Endothelial cell of umbilical vein (primary cell): ENCODE results near the gene CFAP45. TPM values are rescaled to one million over a fixed set of nuclear protein-coding genes. Genes with fewer than 3 reads are reported as not detected.
A peak's percentile ranks its signal among the peaks of the same experiment; 100 is the strongest.

Experiments used
- BruUV-seq: library from RNA; stranded (reverse); fragments of 400-500 nt; replicated peaks from 2 replicates; lab custom pipeline; 2021; lab: Mats Ljungman, UMichigan
- CTCF ChIA-PET: fragments of 300-600, 350-600 bp; sonication (Branson Sonifier 250); formaldehyde crosslinking; loops from one replicate; lab custom pipeline; 2021; ENCODE audit warnings: antibody characterized with exemption, inconsistent platforms; lab: Charles Lee
- POLR2A ChIA-PET: fragments of 300-600, 350-600 bp; sonication (Branson Sonifier 250); formaldehyde crosslinking; loops from one replicate; lab custom pipeline; 2021; ENCODE audit warnings: antibody characterized with exemption, inconsistent platforms; lab: Charles Lee
- DNase-seq: peaks from one replicate; pipeline ENCODE4 v3.0.0-alpha.2; 2011; ENCODE audit warnings: low read depth, low spot score
- FAIRE-seq: peaks from 2 replicates; lab custom pipeline; 2011; peaks lifted over from hg19 to GRCh38; lab: Jason Lieb, UNC
- H2AFZ ChIP-seq: 2 replicates; pipeline ENCODE4 v1.6.0; 2012; ENCODE audit warnings: low read depth, low read length, control low read depth, inconsistent platforms
- H3K27ac ChIP-seq: 2 replicates; pipeline ENCODE4 v1.5.1; 2011; ENCODE audit warnings: low read depth, mild to moderate bottlenecking, control low read depth, low read length, moderate library complexity; ENCODE audit not compliant: insufficient read depth
- H3K27me3 ChIP-seq, 2 experiments: 2 replicates each; pipeline versions ENCODE4 v1.6.0 to v1.6.1; 2011; ENCODE audit warnings: low read length in 2 of 2, mixed read lengths in 1 of 2; ENCODE audit not compliant: control insufficient read depth in 2 of 2, insufficient read depth in 2 of 2
- H3K36me3 ChIP-seq, 2 experiments: 2 replicates in 1 of 2; 3 replicates in 1 of 2; pipeline ENCODE4 v1.5.1; 2011; ENCODE audit warnings: low read length in 2 of 2, mild to moderate bottlenecking in 1 of 2, moderate library complexity in 1 of 2; ENCODE audit not compliant: control insufficient read depth in 2 of 2, insufficient read depth in 2 of 2; ENCODE audit errors: extremely low read depth in 1 of 2
- H3K4me1 ChIP-seq: 3 replicates; pipeline ENCODE4 v1.5.1; 2011; ENCODE audit warnings: mild to moderate bottlenecking, low read length; ENCODE audit not compliant: control insufficient read depth, insufficient read depth; ENCODE audit errors: extremely low read depth
- H3K4me2 ChIP-seq: 2 replicates; pipeline ENCODE4 v1.6.1; 2011; ENCODE audit warnings: low read length, control low read depth, mixed read lengths; ENCODE audit not compliant: insufficient read depth
- H3K4me3 ChIP-seq, 3 experiments: fragments of 200-600 bp in 1 of 3; sonication (generic), shearing (Covaris generic) in 1 of 3; replicated peaks in 1 of 3; 2 replicates each; pipeline ENCODE4 v1.5.1; 2011 to 2016; ENCODE audit warnings: control low read depth in 3 of 3, low read length in 3 of 3, mild to moderate bottlenecking in 2 of 3, inconsistent platforms in 1 of 3, low read depth in 1 of 3, moderate library complexity in 1 of 3; ENCODE audit not compliant: insufficient read depth in 1 of 3
- H3K79me2 ChIP-seq: 2 replicates; pipeline ENCODE4 v1.6.0; 2012; ENCODE audit warnings: low read length, inconsistent platforms; ENCODE audit not compliant: control insufficient read depth, insufficient read depth
- H3K9ac ChIP-seq: replicated peaks from 2 replicates; pipeline ENCODE3; 2011; ENCODE audit warnings: low read length, control low read depth; ENCODE audit not compliant: insufficient read depth; ENCODE audit errors: extremely low read depth
- H3K9me1 ChIP-seq: replicated peaks from 3 replicates; pipeline ENCODE4 v1.6.0; 2011; ENCODE audit warnings: mild to moderate bottlenecking, low read length; ENCODE audit not compliant: control insufficient read depth, insufficient read depth; ENCODE audit errors: extremely low read depth
- H3K9me3 ChIP-seq: replicated peaks from 2 replicates; pipeline ENCODE4 v1.5.1; 2012; ENCODE audit warnings: low read length, inconsistent platforms; ENCODE audit not compliant: control insufficient read depth, insufficient read depth
- H4K20me1 ChIP-seq: replicated peaks from 2 replicates; pipeline ENCODE3; 2011; ENCODE audit warnings: mild to moderate bottlenecking, low read length; ENCODE audit not compliant: control insufficient read depth, insufficient read depth; ENCODE audit errors: extremely low read depth
- EZH2 ChIP-seq: IDR thresholded peaks from 2 replicates; pipeline ENCODE4 v1.6.1; 2012; ENCODE audit warnings: borderline replicate concordance, low read depth, mild to moderate bottlenecking, moderate library complexity, low read length, inconsistent platforms; ENCODE audit not compliant: severe bottlenecking
- FOS ChIP-seq: IDR thresholded peaks from 2 replicates; pipeline ENCODE4 v1.6.1; 2011; ENCODE audit warnings: mild to moderate bottlenecking, low read length, moderate library complexity, borderline replicate concordance; ENCODE audit not compliant: insufficient read depth
- GATA2 ChIP-seq: IDR thresholded peaks from 2 replicates; pipeline ENCODE4 v1.7.0; 2011; ENCODE audit warnings: low read depth, mild to moderate bottlenecking, moderate library complexity, mixed read lengths, low read length; ENCODE audit not compliant: insufficient read length, insufficient read depth
- JUN ChIP-seq: IDR thresholded peaks from 2 replicates; pipeline ENCODE4 v1.6.1; 2011; ENCODE audit warnings: borderline replicate concordance, low read depth; ENCODE audit not compliant: insufficient read length, insufficient read depth
- MYC ChIP-seq: IDR thresholded peaks from one replicate; pipeline ENCODE4 v1.6.1; 2011; ENCODE audit warnings: mild to moderate bottlenecking, low read depth, low read length
- POLR2A ChIP-seq: IDR thresholded peaks from 2 replicates; pipeline ENCODE4 v1.6.1; 2012; ENCODE audit warnings: low read depth, mild to moderate bottlenecking, control low read depth, low read length
- POLR2AphosphoS5 ChIP-seq: IDR thresholded peaks from 2 replicates; pipeline ENCODE4 v1.6.1; 2012; ENCODE audit warnings: low read depth, mild to moderate bottlenecking, control low read depth, low read length, moderate library complexity; ENCODE audit not compliant: insufficient read depth
- dilution Hi-C: fragments of 300-500 bp; cut with MboI; formaldehyde crosslinking; loops from one replicate; pipeline ENCODE4 v1.15.0; 2019; ENCODE audit warnings: low sequenced_read_pairs; ENCODE audit not compliant: extremely low pct_ligation_motif_present
- intact Hi-C: fragments of 100-400 bp; cut with micrococcal nuclease; formaldehyde crosslinking; loops from one replicate; pipeline ENCODE4 v1.10.0; 2022
- polyA plus RNA-seq, 4 experiments: library from polyadenylated mRNA; depleted of rRNA in 3 of 4; stranded (reverse) in 3 of 4; unstranded in 1 of 4; fragments of >200 nt; gene quantifications; 2 replicates each; pipeline versions ENCODE4 v1.2.1 to v1.2.3, GENCODE V29; 2011 to 2012; ENCODE audit warnings: missing spikeins in 1 of 4
- total RNA-seq: library from RNA; stranded (reverse); gene quantifications from 2 replicates; pipeline ENCODE4 v1.2.3, GENCODE V29; 2021
- TF ChIP-seq, protein P1 (sequence below): IDR thresholded peaks from 2 replicates; pipeline ENCODE4 v1.6.1; 2011; ENCODE audit not compliant: insufficient read depth, insufficient read length
- TF ChIP-seq, protein P2 (sequence below), 2 donors: IDR thresholded peaks; 1 replicate in 1 of 2; 2 replicates in 1 of 2; pipeline ENCODE4 v1.5.1; 2011; ENCODE audit warnings: low read length in 2 of 2, mild to moderate bottlenecking in 2 of 2, moderate library complexity in 2 of 2, control low read depth in 1 of 2, inconsistent platforms in 1 of 2, low read depth in 1 of 2; ENCODE audit not compliant: insufficient read depth in 1 of 2; ENCODE audit errors: extremely low read depth in 1 of 2

The CFAP45 gene
- total and polyA plus RNA-seq, 2 donors (not counting 3 experiments of a cell fraction or from before 2014, with no cell fraction given): 0.25 to 2.5 TPM

DNA sequence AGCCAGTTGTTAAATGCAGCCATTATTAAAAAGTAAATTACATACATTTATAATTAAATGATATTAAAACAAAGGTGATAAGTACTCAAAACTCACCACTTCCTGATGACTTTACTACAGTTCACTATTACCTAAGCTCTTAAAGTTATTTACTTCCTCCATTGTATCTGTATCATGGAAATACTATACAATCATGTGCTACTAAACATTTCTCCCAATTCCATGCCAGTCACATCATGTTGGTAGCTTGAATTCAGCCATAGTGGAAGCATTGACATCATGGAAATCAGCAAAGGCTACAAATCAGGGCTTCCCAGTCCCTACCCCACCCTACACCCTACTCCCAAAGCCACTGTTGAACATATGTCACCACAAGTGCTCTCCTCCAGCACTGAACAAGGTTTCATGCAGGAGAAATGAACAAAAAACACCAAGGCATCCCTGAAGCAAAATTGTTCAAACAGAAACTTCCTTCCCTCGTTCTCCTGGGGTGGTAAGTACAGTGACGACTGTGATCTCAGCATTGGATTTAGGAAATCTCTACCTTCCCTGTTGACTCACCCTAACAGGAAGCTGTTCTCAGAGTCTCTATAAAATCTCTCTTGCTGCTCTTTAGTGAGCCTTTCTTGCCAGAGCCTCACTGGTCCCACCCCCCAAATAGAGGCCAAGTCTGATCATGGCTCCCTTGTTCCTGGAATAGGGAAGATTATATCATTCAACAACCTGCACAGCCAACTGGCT lies 50.2 kb downstream of the CFAP45 start:
- Histone ChIP-seq H3K27me3 (peaks cover 0 to 2% of the 10 kb centered on the region in 2 experiments), H3K9me1 (no peaks in the 10 kb centered on the region), H4K20me1 (no peaks in the 10 kb centered on the region), H3K9me3 (no peaks in the 10 kb centered on the region), H3K4me1 (peaks cover 14% of the 10 kb centered on the region), H3K36me3 (no peaks in the 10 kb centered on the region), H3K9ac (no peak overlapping the region), H3K4me2 (peak overlapping the region; percentile 19), H3K79me2 (no peaks in the 10 kb centered on the region), H3K4me3 (no peak overlapping the region), H3K27ac (no peak overlapping the region), H2AFZ (peak overlapping the region; percentile 14)
- POLR2A ChIA-PET: no interaction called here
- TF ChIP-seq, protein P1, sequence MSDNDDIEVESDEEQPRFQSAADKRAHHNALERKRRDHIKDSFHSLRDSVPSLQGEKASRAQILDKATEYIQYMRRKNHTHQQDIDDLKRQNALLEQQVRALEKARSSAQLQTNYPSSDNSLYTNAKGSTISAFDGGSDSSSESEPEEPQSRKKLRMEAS: no peak
- TF ChIP-seq POLR2AphosphoS5 (no peak), POLR2A (no peak), GATA2 (no peak), EZH2 (no peak), MYC (no peak), JUN (no peak), FOS (no peak)
- TF ChIP-seq, protein P2, sequence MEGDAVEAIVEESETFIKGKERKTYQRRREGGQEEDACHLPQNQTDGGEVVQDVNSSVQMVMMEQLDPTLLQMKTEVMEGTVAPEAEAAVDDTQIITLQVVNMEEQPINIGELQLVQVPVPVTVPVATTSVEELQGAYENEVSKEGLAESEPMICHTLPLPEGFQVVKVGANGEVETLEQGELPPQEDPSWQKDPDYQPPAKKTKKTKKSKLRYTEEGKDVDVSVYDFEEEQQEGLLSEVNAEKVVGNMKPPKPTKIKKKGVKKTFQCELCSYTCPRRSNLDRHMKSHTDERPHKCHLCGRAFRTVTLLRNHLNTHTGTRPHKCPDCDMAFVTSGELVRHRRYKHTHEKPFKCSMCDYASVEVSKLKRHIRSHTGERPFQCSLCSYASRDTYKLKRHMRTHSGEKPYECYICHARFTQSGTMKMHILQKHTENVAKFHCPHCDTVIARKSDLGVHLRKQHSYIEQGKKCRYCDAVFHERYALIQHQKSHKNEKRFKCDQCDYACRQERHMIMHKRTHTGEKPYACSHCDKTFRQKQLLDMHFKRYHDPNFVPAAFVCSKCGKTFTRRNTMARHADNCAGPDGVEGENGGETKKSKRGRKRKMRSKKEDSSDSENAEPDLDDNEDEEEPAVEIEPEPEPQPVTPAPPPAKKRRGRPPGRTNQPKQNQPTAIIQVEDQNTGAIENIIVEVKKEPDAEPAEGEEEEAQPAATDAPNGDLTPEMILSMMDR (IDR thresholded peaks at IDR 0.05; ENCODE audit: extremely low read depth in 1 of 2, insufficient read depth in 1 of 2, low read depth in 1 of 2, low read length in 2 of 2): no peak
- dilution Hi-C loops (no loop called here), intact Hi-C loops (no loop called here)
- FAIRE-seq: peak; percentile 61
- no TSS peak for BruUV-seq
- DNase-seq: no peak
- CTCF ChIA-PET: interaction anchor here (1.2 to 5.9 kb wide), 4 partner anchors 9 to 51 kb away, joined by 4 to 32 read pairs (median 13); no protein-coding TSS in a partner anchor
